ENCODE data around the gene ODF4. TPM values are rescaled to one million over a fixed set of nuclear protein-coding genes. Genes with fewer than 3 reads are reported as not detected.
A peak's percentile ranks its signal among the peaks of the same experiment; 100 is the strongest.

ODF4 gene
- total and polyA plus RNA-seq, 2 of the 13 experiments (the other 11 are each of a cell fraction or from before 2014, with no cell fraction given): not detected

- peak; percentile 70; the same call in 1 of the 2 replicates for TF ChIP-seq HDAC2 (CRISPR knock-in tag; IDR thresholded peaks at IDR 0.05)
- TF ChIP-seq DDIT3 (CRISPR knock-in tag; IDR thresholded peaks at IDR 0.05): no peak
- no peak for TF ChIP-seq ZNF761 (CRISPR knock-in tag; conservative IDR thresholded peaks at IDR 0.05)
- no peak for TF ChIP-seq ZBTB42 (CRISPR knock-in tag; IDR thresholded peaks at IDR 0.05)
- no peak for TF ChIP-seq MED8 (CRISPR knock-in tag; IDR thresholded peaks at IDR 0.05; ENCODE audit: insufficient replicate concordance)
- TF ChIP-seq DR1 (CRISPR knock-in tag; IDR thresholded peaks at IDR 0.05): peak; percentile 77
- no peak for TF ChIP-seq CENPX (CRISPR knock-in tag; IDR thresholded peaks at IDR 0.05)
- peak; percentile 45 for TF ChIP-seq ZBTB7B (CRISPR knock-in tag; IDR thresholded peaks at IDR 0.05)
- TF ChIP-seq, protein P1, sequence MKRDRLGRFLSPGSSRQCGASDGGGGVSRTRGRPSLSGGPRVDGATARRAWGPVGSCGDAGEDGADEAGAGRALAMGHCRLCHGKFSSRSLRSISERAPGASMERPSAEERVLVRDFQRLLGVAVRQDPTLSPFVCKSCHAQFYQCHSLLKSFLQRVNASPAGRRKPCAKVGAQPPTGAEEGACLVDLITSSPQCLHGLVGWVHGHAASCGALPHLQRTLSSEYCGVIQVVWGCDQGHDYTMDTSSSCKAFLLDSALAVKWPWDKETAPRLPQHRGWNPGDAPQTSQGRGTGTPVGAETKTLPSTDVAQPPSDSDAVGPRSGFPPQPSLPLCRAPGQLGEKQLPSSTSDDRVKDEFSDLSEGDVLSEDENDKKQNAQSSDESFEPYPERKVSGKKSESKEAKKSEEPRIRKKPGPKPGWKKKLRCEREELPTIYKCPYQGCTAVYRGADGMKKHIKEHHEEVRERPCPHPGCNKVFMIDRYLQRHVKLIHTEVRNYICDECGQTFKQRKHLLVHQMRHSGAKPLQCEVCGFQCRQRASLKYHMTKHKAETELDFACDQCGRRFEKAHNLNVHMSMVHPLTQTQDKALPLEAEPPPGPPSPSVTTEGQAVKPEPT (CRISPR knock-in tag; IDR thresholded peaks at IDR 0.05; ENCODE audit: low read depth): no peak
- TF ChIP-seq AKAP8 (CRISPR knock-in tag; IDR thresholded peaks at IDR 0.05): peak; percentile 78
- peak; percentile 86; the same call in 1 of the 2 replicates for TF ChIP-seq CENPT (CRISPR knock-in tag; IDR thresholded peaks at IDR 0.05; ENCODE audit: low read depth)
- TF ChIP-seq ZNF513 (CRISPR knock-in tag; conservative IDR thresholded peaks at IDR 0.05): no peak
- no peak for TF ChIP-seq ATRX (CRISPR knock-in tag; IDR thresholded peaks at IDR 0.05; ENCODE audit: borderline replicate concordance)
- 0 out of 2 replicates have a peak, but pooled peaks have one; percentile 42 for TF ChIP-seq ZNF335 (CRISPR knock-in tag; IDR thresholded peaks at IDR 0.05)
- TF ChIP-seq FIP1L1 (IDR thresholded peaks at IDR 0.05; ENCODE audit: borderline replicate concordance, insufficient read depth, low read depth, low read length): 0 out of 2 replicates have a peak, but pooled peaks have one; percentile 54
- TF ChIP-seq, protein P2, sequence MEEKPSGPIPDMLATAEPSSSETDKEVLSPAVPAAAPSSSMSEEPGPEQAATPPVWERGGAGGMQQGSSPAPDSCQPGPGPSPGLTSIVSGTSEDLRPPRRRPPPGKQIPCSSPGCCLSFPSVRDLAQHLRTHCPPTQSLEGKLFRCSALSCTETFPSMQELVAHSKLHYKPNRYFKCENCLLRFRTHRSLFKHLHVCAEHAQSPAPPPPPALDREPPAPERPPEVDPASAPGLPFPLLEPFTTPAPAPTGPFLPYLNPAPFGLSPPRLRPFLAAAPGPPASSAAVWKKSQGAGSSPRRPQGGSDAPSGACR (CRISPR knock-in tag; IDR thresholded peaks at IDR 0.05): peak; percentile 86
- TF ChIP-seq PLRG1 (conservative IDR thresholded peaks at IDR 0.05): no peak
- no peak for TF ChIP-seq ZBTB1 (CRISPR knock-in tag; IDR thresholded peaks at IDR 0.05; ENCODE audit: borderline replicate concordance)
- TF ChIP-seq GZF1 (CRISPR knock-in tag; IDR thresholded peaks at IDR 0.05): no peak
- TF ChIP-seq CSRNP2 (CRISPR knock-in tag; conservative IDR thresholded peaks at IDR 0.05; ENCODE audit: low read depth): no peak
- no peak for TF ChIP-seq RFXANK (CRISPR knock-in tag; IDR thresholded peaks at IDR 0.05)
- TF ChIP-seq, protein P3, sequence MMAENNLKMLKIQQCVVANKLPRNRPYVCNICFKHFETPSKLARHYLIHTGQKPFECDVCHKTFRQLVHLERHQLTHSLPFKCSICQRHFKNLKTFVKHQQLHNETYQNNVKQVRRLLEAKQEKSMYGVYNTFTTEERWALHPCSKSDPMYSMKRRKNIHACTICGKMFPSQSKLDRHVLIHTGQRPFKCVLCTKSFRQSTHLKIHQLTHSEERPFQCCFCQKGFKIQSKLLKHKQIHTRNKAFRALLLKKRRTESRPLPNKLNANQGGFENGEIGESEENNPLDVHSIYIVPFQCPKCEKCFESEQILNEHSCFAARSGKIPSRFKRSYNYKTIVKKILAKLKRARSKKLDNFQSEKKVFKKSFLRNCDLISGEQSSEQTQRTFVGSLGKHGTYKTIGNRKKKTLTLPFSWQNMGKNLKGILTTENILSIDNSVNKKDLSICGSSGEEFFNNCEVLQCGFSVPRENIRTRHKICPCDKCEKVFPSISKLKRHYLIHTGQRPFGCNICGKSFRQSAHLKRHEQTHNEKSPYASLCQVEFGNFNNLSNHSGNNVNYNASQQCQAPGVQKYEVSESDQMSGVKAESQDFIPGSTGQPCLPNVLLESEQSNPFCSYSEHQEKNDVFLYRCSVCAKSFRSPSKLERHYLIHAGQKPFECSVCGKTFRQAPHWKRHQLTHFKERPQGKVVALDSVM (CRISPR knock-in tag; IDR thresholded peaks at IDR 0.05): no peak
Observed at GRCh38 chr17:8376271-8377067, 36.8 kb downstream of the ODF4 start, which contains the start of gene KRABD2 (continued).
